Peyer's patch (tissue), 4 donors: Measurements from ENCODE around the gene RITA1.

ENCODE experiments used
- CTCF ChIP-seq, 6 experiments: fragments of 450-650 bp in 4 of 6; fragments of 200-600 bp in 2 of 6; sonication (generic) in 1 of 6; IDR thresholded peaks; one replicate each; pipeline ENCODE4 v1.5.1; 2017 to 2019; ENCODE audit warnings: antibody characterized with exemption in 6 of 6, mild to moderate bottlenecking in 3 of 6, moderate library complexity in 1 of 6
- POLR2A ChIP-seq, 2 donors: fragments of 450-650 bp; IDR thresholded peaks; one replicate each; pipeline ENCODE4 v1.5.1; 2017; ENCODE audit warnings: antibody characterized with exemption in 2 of 2, mild to moderate bottlenecking in 2 of 2, moderate library complexity in 2 of 2

- TF ChIP-seq CTCF (IDR thresholded peaks at IDR 0.05) = no peak
- no peak for TF ChIP-seq POLR2A (IDR thresholded peaks at IDR 0.05)
Observed at GRCh38 chr12:113158439-113159203, 26.9 kb upstream of the RITA1 start.
